Ovary (tissue), 3 donors: ENCODE measurements around the gene CCDC12.

Source experiments
- EP300 ChIP-seq: sonication (generic); formaldehyde crosslinking; IDR thresholded peaks from one replicate; pipeline ENCODE4 v1.6.1; 2017; ENCODE audit warnings: antibody characterized with exemption
- TF ChIP-seq, protein P1 (sequence below), 3 donors: fragments of 450-650 bp in 2 of 3; fragments of 200-600 bp in 1 of 3; IDR thresholded peaks; one replicate each; pipeline versions ENCODE4 v1.5.1 to v1.8.0; 2016 to 2022; ENCODE audit warnings: antibody characterized with exemption in 3 of 3, mild to moderate bottlenecking in 1 of 3
- donor health status: DM: no; HTN: no; CAD: no.

GRCh38 chr3:46905213-46905560, 71.4 kb downstream of the CCDC12 start:
- TF ChIP-seq, protein P1, sequence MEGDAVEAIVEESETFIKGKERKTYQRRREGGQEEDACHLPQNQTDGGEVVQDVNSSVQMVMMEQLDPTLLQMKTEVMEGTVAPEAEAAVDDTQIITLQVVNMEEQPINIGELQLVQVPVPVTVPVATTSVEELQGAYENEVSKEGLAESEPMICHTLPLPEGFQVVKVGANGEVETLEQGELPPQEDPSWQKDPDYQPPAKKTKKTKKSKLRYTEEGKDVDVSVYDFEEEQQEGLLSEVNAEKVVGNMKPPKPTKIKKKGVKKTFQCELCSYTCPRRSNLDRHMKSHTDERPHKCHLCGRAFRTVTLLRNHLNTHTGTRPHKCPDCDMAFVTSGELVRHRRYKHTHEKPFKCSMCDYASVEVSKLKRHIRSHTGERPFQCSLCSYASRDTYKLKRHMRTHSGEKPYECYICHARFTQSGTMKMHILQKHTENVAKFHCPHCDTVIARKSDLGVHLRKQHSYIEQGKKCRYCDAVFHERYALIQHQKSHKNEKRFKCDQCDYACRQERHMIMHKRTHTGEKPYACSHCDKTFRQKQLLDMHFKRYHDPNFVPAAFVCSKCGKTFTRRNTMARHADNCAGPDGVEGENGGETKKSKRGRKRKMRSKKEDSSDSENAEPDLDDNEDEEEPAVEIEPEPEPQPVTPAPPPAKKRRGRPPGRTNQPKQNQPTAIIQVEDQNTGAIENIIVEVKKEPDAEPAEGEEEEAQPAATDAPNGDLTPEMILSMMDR (IDR thresholded peaks at IDR 0.05): no peak
- no peak for TF ChIP-seq EP300
